ENCODE data around the gene CBLL1. TPM values are rescaled to one million over a fixed set of nuclear protein-coding genes. Genes with fewer than 3 reads are reported as not detected.
A peak's percentile ranks its signal among the peaks of the same experiment; 100 is the strongest.

CBLL1 gene
- total and polyA plus RNA-seq, 2 of the 13 experiments (the other 11 are each of a cell fraction or from before 2014, with no cell fraction given) = 8.8 to 10.5 TPM

DNA sequence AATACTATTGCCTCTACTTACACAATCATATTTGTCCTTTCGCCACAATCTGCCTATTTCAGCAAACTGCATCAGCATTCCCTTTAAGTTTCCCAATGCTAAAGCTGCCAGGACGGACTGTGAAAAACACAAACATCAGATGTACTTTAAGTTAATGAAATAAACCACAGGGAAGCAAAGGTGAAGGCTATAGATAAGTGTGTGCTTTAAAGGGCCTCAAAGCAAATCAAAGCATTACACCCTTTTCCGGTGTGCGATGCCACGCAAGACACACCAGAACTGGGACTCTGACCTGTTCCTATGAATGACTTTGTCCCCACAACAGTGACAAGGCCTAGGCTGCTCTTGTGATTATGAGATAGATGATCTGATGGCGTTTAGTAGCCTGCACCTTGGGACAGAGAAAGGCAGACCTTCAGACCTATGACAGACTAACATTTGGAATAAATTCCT lies 35.7 kb downstream of the CBLL1 start (continued):
- TF ChIP-seq PITX1 (CRISPR knock-in tag; IDR thresholded peaks at IDR 0.05) (peak; percentile 93), ZNF850 (CRISPR knock-in tag; conservative IDR thresholded peaks at IDR 0.05) (no peak), SOX6 (IDR thresholded peaks at IDR 0.05) (no peak), SOX6 (CRISPR knock-in tag; IDR thresholded peaks at IDR 0.05) (peak; percentile 99), SOX13 (IDR thresholded peaks at IDR 0.05) (peak; percentile 86), SOX13 (CRISPR knock-in tag; conservative IDR thresholded peaks at IDR 0.05 in 1 of 2, IDR thresholded peaks at IDR 0.05 in 1 of 2) (peak in 1 of 2 experiments; percentile 95; a peak in 2 of 4 replicates), TEF (CRISPR knock-in tag; IDR thresholded peaks at IDR 0.05) (no peak), ELK4 (CRISPR knock-in tag; IDR thresholded peaks at IDR 0.05; ENCODE audit: borderline replicate concordance) (no peak), ISX (CRISPR knock-in tag; conservative IDR thresholded peaks at IDR 0.05) (no peak), MAX (IDR thresholded peaks at IDR 0.05) (peak; percentile 65; the same call in 1 of the 2 replicates), CAMTA2 (CRISPR knock-in tag; IDR thresholded peaks at IDR 0.05; ENCODE audit: borderline replicate concordance) (no peak), TCF7L2 (IDR thresholded peaks at IDR 0.05; ENCODE audit: low read depth, low read length) (peak; percentile 78), HDAC2 (CRISPR knock-in tag; IDR thresholded peaks at IDR 0.05) (peak; percentile 99), HMGA1 (CRISPR knock-in tag; conservative IDR thresholded peaks at IDR 0.05) (no peak), NKX3-1 (CRISPR knock-in tag; IDR thresholded peaks at IDR 0.05) (peak; percentile 58; the same call in 1 of the 2 replicates), ZNF556 (CRISPR knock-in tag; IDR thresholded peaks at IDR 0.05; ENCODE audit: borderline replicate concordance) (peak; percentile 81; the same call in 1 of the 2 replicates), JUND (CRISPR knock-in tag; IDR thresholded peaks at IDR 0.05) (0 out of 2 replicates have a peak, but pooled peaks have one; percentile 38), POLR2A (IDR thresholded peaks at IDR 0.05; ENCODE audit: insufficient read depth in 1 of 2, low read depth in 2 of 2, low read length in 2 of 2) (peak in 1 of 2 experiments; percentile 28; a peak in 1 of 4 replicates), RBAK (CRISPR knock-in tag; IDR thresholded peaks at IDR 0.05) (no peak; the same call in 1 of the 2 replicates), ZNF549 (CRISPR knock-in tag; IDR thresholded peaks at IDR 0.05) (no peak)
- TF ChIP-seq, protein P1, sequence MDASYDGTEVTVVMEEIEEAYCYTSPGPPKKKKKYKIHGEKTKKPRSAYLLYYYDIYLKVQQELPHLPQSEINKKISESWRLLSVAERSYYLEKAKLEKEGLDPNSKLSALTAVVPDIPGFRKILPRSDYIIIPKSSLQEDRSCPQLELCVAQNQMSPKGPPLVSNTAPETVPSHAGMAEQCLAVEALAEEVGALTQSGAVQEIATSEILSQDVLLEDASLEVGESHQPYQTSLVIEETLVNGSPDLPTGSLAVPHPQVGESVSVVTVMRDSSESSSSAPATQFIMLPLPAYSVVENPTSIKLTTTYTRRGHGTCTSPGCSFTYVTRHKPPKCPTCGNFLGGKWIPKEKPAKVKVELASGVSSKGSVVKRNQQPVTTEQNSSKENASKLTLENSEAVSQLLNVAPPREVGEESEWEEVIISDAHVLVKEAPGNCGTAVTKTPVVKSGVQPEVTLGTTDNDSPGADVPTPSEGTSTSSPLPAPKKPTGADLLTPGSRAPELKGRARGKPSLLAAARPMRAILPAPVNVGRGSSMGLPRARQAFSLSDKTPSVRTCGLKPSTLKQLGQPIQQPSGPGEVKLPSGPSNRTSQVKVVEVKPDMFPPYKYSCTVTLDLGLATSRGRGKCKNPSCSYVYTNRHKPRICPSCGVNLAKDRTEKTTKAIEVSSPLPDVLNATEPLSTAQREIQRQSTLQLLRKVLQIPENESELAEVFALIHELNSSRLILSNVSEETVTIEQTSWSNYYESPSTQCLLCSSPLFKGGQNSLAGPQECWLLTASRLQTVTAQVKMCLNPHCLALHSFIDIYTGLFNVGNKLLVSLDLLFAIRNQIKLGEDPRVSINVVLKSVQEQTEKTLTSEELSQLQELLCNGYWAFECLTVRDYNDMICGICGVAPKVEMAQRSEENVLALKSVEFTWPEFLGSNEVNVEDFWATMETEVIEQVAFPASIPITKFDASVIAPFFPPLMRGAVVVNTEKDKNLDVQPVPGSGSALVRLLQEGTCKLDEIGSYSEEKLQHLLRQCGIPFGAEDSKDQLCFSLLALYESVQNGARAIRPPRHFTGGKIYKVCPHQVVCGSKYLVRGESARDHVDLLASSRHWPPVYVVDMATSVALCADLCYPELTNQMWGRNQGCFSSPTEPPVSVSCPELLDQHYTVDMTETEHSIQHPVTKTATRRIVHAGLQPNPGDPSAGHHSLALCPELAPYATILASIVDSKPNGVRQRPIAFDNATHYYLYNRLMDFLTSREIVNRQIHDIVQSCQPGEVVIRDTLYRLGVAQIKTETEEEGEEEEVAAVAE (CRISPR knock-in tag; IDR thresholded peaks at IDR 0.05; ENCODE audit: borderline replicate concordance) = peak; percentile 64; the same call in 1 of the 2 replicates
- TF ChIP-seq, protein P2, sequence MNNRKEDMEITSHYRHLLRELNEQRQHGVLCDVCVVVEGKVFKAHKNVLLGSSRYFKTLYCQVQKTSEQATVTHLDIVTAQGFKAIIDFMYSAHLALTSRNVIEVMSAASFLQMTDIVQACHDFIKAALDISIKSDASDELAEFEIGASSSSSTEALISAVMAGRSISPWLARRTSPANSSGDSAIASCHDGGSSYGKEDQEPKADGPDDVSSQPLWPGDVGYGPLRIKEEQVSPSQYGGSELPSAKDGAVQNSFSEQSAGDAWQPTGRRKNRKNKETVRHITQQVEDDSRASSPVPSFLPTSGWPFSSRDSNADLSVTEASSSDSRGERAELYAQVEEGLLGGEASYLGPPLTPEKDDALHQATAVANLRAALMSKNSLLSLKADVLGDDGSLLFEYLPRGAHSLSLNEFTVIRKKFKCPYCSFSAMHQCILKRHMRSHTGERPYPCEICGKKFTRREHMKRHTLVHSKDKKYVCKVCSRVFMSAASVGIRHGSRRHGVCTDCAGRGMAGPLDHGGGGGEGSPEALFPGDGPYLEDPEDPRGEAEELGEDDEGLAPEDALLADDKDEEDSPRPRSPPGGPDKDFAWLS (CRISPR knock-in tag; IDR thresholded peaks at IDR 0.05; ENCODE audit: borderline replicate concordance) = no peak
- TF ChIP-seq, protein P3, sequence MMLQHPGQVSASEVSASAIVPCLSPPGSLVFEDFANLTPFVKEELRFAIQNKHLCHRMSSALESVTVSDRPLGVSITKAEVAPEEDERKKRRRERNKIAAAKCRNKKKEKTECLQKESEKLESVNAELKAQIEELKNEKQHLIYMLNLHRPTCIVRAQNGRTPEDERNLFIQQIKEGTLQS (CRISPR knock-in tag; IDR thresholded peaks at IDR 0.05) = 0 out of 2 replicates have a peak, but pooled peaks have one; percentile 43

Data from HepG2 (cell line).